Endothelial cell of umbilical vein (primary cell): Measurements from ENCODE around the gene CHMP5. TPM values are rescaled to one million over a fixed set of nuclear protein-coding genes. Genes with fewer than 3 reads are reported as not detected.

ENCODE experiments used
- BruUV-seq: library from RNA; stranded (reverse); fragments of 400-500 nt; replicated peaks from 2 replicates; lab custom pipeline; 2021; lab: Mats Ljungman, UMichigan
- CTCF ChIA-PET: fragments of 300-600, 350-600 bp; sonication (Branson Sonifier 250); formaldehyde crosslinking; loops from one replicate; lab custom pipeline; 2021; ENCODE audit warnings: antibody characterized with exemption, inconsistent platforms; lab: Charles Lee
- POLR2A ChIA-PET: fragments of 300-600, 350-600 bp; sonication (Branson Sonifier 250); formaldehyde crosslinking; loops from one replicate; lab custom pipeline; 2021; ENCODE audit warnings: antibody characterized with exemption, inconsistent platforms; lab: Charles Lee
- DNase-seq: peaks from one replicate; pipeline ENCODE4 v3.0.0-alpha.2; 2011; ENCODE audit warnings: low read depth, low spot score
- FAIRE-seq: peaks from 2 replicates; lab custom pipeline; 2011; peaks lifted over from hg19 to GRCh38; lab: Jason Lieb, UNC
- H2AFZ ChIP-seq: 2 replicates; pipeline ENCODE4 v1.6.0; 2012; ENCODE audit warnings: low read depth, low read length, control low read depth, inconsistent platforms
- H3K27ac ChIP-seq: 2 replicates; pipeline ENCODE4 v1.5.1; 2011; ENCODE audit warnings: low read depth, mild to moderate bottlenecking, control low read depth, low read length, moderate library complexity; ENCODE audit not compliant: insufficient read depth
- H3K27me3 ChIP-seq, 2 experiments: 2 replicates each; pipeline versions ENCODE4 v1.6.0 to v1.6.1; 2011; ENCODE audit warnings: low read length in 2 of 2, mixed read lengths in 1 of 2; ENCODE audit not compliant: control insufficient read depth in 2 of 2, insufficient read depth in 2 of 2
- H3K36me3 ChIP-seq, 2 experiments: 2 replicates in 1 of 2; 3 replicates in 1 of 2; pipeline ENCODE4 v1.5.1; 2011; ENCODE audit warnings: low read length in 2 of 2, mild to moderate bottlenecking in 1 of 2, moderate library complexity in 1 of 2; ENCODE audit not compliant: control insufficient read depth in 2 of 2, insufficient read depth in 2 of 2; ENCODE audit errors: extremely low read depth in 1 of 2
- H3K4me1 ChIP-seq: 3 replicates; pipeline ENCODE4 v1.5.1; 2011; ENCODE audit warnings: mild to moderate bottlenecking, low read length; ENCODE audit not compliant: control insufficient read depth, insufficient read depth; ENCODE audit errors: extremely low read depth
- H3K4me2 ChIP-seq: 2 replicates; pipeline ENCODE4 v1.6.1; 2011; ENCODE audit warnings: low read length, control low read depth, mixed read lengths; ENCODE audit not compliant: insufficient read depth
- H3K4me3 ChIP-seq, 3 experiments: fragments of 200-600 bp in 1 of 3; sonication (generic), shearing (Covaris generic) in 1 of 3; replicated peaks in 1 of 3; 2 replicates each; pipeline ENCODE4 v1.5.1; 2011 to 2016; ENCODE audit warnings: control low read depth in 3 of 3, low read length in 3 of 3, mild to moderate bottlenecking in 2 of 3, inconsistent platforms in 1 of 3, low read depth in 1 of 3, moderate library complexity in 1 of 3; ENCODE audit not compliant: insufficient read depth in 1 of 3
- H3K79me2 ChIP-seq: 2 replicates; pipeline ENCODE4 v1.6.0; 2012; ENCODE audit warnings: low read length, inconsistent platforms; ENCODE audit not compliant: control insufficient read depth, insufficient read depth
- H3K9ac ChIP-seq: replicated peaks from 2 replicates; pipeline ENCODE3; 2011; ENCODE audit warnings: low read length, control low read depth; ENCODE audit not compliant: insufficient read depth; ENCODE audit errors: extremely low read depth
- H3K9me1 ChIP-seq: replicated peaks from 3 replicates; pipeline ENCODE4 v1.6.0; 2011; ENCODE audit warnings: mild to moderate bottlenecking, low read length; ENCODE audit not compliant: control insufficient read depth, insufficient read depth; ENCODE audit errors: extremely low read depth
- H3K9me3 ChIP-seq: replicated peaks from 2 replicates; pipeline ENCODE4 v1.5.1; 2012; ENCODE audit warnings: low read length, inconsistent platforms; ENCODE audit not compliant: control insufficient read depth, insufficient read depth
- H4K20me1 ChIP-seq: replicated peaks from 2 replicates; pipeline ENCODE3; 2011; ENCODE audit warnings: mild to moderate bottlenecking, low read length; ENCODE audit not compliant: control insufficient read depth, insufficient read depth; ENCODE audit errors: extremely low read depth
- CTCF ChIP-seq, 2 donors: IDR thresholded peaks; 1 replicate in 1 of 2; 2 replicates in 1 of 2; pipeline ENCODE4 v1.5.1; 2011; ENCODE audit warnings: low read length in 2 of 2, mild to moderate bottlenecking in 2 of 2, moderate library complexity in 2 of 2, control low read depth in 1 of 2, inconsistent platforms in 1 of 2, low read depth in 1 of 2; ENCODE audit not compliant: insufficient read depth in 1 of 2; ENCODE audit errors: extremely low read depth in 1 of 2
- EZH2 ChIP-seq: IDR thresholded peaks from 2 replicates; pipeline ENCODE4 v1.6.1; 2012; ENCODE audit warnings: borderline replicate concordance, low read depth, mild to moderate bottlenecking, moderate library complexity, low read length, inconsistent platforms; ENCODE audit not compliant: severe bottlenecking
- FOS ChIP-seq: IDR thresholded peaks from 2 replicates; pipeline ENCODE4 v1.6.1; 2011; ENCODE audit warnings: mild to moderate bottlenecking, low read length, moderate library complexity, borderline replicate concordance; ENCODE audit not compliant: insufficient read depth
- GATA2 ChIP-seq: IDR thresholded peaks from 2 replicates; pipeline ENCODE4 v1.7.0; 2011; ENCODE audit warnings: low read depth, mild to moderate bottlenecking, moderate library complexity, mixed read lengths, low read length; ENCODE audit not compliant: insufficient read length, insufficient read depth
- JUN ChIP-seq: IDR thresholded peaks from 2 replicates; pipeline ENCODE4 v1.6.1; 2011; ENCODE audit warnings: borderline replicate concordance, low read depth; ENCODE audit not compliant: insufficient read length, insufficient read depth
- MAX ChIP-seq: IDR thresholded peaks from 2 replicates; pipeline ENCODE4 v1.6.1; 2011; ENCODE audit not compliant: insufficient read depth, insufficient read length
- MYC ChIP-seq: IDR thresholded peaks from one replicate; pipeline ENCODE4 v1.6.1; 2011; ENCODE audit warnings: mild to moderate bottlenecking, low read depth, low read length
- POLR2A ChIP-seq: IDR thresholded peaks from 2 replicates; pipeline ENCODE4 v1.6.1; 2012; ENCODE audit warnings: low read depth, mild to moderate bottlenecking, control low read depth, low read length
- POLR2AphosphoS5 ChIP-seq: IDR thresholded peaks from 2 replicates; pipeline ENCODE4 v1.6.1; 2012; ENCODE audit warnings: low read depth, mild to moderate bottlenecking, control low read depth, low read length, moderate library complexity; ENCODE audit not compliant: insufficient read depth
- dilution Hi-C: fragments of 300-500 bp; cut with MboI; formaldehyde crosslinking; loops from one replicate; pipeline ENCODE4 v1.15.0; 2019; ENCODE audit warnings: low sequenced_read_pairs; ENCODE audit not compliant: extremely low pct_ligation_motif_present
- intact Hi-C: fragments of 100-400 bp; cut with micrococcal nuclease; formaldehyde crosslinking; loops from one replicate; pipeline ENCODE4 v1.10.0; 2022
- polyA plus RNA-seq, 4 experiments: library from polyadenylated mRNA; depleted of rRNA in 3 of 4; stranded (reverse) in 3 of 4; unstranded in 1 of 4; fragments of >200 nt; gene quantifications; 2 replicates each; pipeline versions ENCODE4 v1.2.1 to v1.2.3, GENCODE V29; 2011 to 2012; ENCODE audit warnings: missing spikeins in 1 of 4
- total RNA-seq: library from RNA; stranded (reverse); gene quantifications from 2 replicates; pipeline ENCODE4 v1.2.3, GENCODE V29; 2021

Gene CHMP5
- total and polyA plus RNA-seq, 2 donors (not counting 3 experiments of a cell fraction or from before 2014, with no cell fraction given) = 33.2 to 55.8 TPM

GRCh38 chr9:33241298-33241697, 23.6 kb upstream of the CHMP5 start:
- FAIRE-seq (no peak), DNase-seq (no peak)
- H2AFZ ChIP-seq = no peak overlapping the region
- H4K20me1 ChIP-seq = no peaks in the 10 kb centered on the region
- no peak overlapping the region for H3K9ac ChIP-seq
- H3K79me2 ChIP-seq = no peaks in the 10 kb centered on the region
- no peak overlapping the region for H3K27ac ChIP-seq
- no peaks in the 10 kb centered on the region for H3K4me1 ChIP-seq
- no peaks in the 10 kb centered on the region for H3K36me3 ChIP-seq
- H3K4me2 ChIP-seq = no peak overlapping the region
- no peaks in the 10 kb centered on the region for H3K9me1 ChIP-seq
- POLR2A ChIA-PET = no interaction called here
- H3K9me3 ChIP-seq = no peaks in the 10 kb centered on the region
- dilution Hi-C loops (no loop called here), intact Hi-C loops (no loop called here)
- H3K4me3 ChIP-seq = no peak overlapping the region
- no peak for TF ChIP-seq CTCF (IDR thresholded peaks at IDR 0.05; ENCODE audit: extremely low read depth in 1 of 2, insufficient read depth in 1 of 2, low read depth in 1 of 2, low read length in 2 of 2)
- no peak for TF ChIP-seq POLR2A
- TF ChIP-seq JUN = no peak
- TF ChIP-seq EZH2 = no peak
- TF ChIP-seq POLR2AphosphoS5 = no peak
- TF ChIP-seq FOS = no peak
- no peak for TF ChIP-seq MYC
- no peak for TF ChIP-seq MAX
- TF ChIP-seq GATA2 = no peak
- H3K27me3 ChIP-seq = peaks cover 0 to 4% of the 10 kb centered on the region in 2 experiments
- BruUV-seq = no TSS peak
- CTCF ChIA-PET = interaction anchor here (0.9 to 2.0 kb wide), 3 partner anchors 15 to 79 kb away, joined by 3 to 7 read pairs (median 3); no protein-coding TSS in a partner anchor
